ENCODE measurements around the gene IDS.
"Not testable (repeated sequence)": the region's sequence is repeated elsewhere in the genome, so short reads cannot be mapped to it uniquely, and the experiment has no call there.

IDS gene

DNA sequence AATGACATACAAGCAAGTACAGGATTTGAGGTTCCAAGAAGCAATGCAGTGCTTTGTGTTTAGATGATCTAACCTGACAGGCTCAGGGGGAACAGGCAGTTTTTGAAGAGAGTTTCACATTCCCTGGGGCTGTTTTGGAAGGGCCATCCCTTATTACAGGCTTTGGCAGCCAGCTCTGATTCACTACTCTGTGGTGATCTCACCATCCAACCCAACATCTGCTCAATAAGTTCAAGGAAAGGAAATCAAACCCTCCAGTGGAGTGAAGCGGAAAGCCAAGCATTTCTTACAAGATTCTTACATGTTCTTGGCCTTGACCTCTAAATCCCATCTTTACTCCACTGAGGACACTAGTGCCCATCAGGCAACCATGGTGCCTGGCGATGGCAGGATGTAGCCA is 7.5 kb downstream of the IDS start:
- DNase-seq, result peak; percentile 38

GRCh38 chrX:149497054-149497453 is 8.1 kb downstream of the IDS start:
- DNase-seq, result no peak

- DNase-seq, result peak; percentile 64
Observed at GRCh38 chrX:149495573-149496071, 9.5 kb downstream of the IDS start.

DNA sequence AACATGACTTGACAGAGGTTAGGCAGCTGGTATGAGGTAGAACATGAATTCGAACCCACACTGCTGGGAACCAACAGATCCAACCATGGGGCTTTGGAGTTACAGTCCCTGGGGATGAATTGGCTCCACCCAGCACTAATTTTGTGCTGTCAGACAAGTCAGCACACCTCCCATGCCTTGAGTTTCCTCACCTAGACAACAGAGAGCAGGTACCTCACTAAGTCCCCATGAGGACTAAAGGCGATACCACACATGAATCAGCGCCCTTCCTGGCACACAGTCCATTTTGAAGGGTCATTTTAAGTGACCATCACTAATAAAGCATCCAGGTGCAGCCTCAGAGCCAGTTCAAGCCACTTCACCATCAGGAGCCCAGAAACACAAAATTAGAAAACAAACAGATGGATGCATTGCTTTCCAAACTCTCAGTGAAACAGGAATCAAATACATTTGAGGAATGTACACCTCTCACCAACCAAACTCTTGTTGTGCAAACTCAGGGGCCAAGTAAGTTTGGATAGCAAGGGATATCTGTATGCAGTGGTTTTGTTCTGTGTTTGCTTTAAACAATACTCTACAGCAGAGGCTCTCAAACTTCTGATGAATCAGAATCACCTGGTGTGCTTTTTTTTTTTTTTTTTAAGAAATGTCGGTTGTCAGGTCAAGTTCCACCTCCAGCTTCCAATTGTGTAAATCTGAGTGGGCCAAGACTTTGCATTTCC is 10.1 kb downstream of the IDS start:
- no peak for DNase-seq

- no peak for DNase-seq
Observed at GRCh38 chrX:149493567-149494562, 11.2 kb downstream of the IDS start.

- DNase-seq, result no peak
Observed at GRCh38 chrX:149491812-149492211, 13.3 kb downstream of the IDS start.

DNA sequence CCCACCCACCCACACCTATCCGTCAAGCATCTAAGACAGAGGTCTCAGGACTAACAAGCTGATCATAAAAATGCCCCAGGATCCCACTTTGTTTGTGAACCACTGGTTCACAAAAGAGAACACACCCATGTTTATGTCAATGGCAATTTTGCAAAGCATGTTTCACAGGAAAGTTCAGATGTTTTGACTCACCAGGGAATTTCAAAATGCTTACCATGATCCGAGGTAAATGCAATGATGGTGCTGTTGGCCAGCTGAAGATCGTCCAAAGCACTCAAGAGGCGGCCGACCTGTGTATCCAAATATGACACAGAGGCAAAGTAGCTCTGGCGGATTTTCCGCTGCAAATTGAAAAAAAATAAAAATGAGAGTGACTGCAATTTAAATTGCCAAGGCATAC is 15.0 kb downstream of the IDS start:
- DNase-seq, result no peak

GRCh38 chrX:149488411-149489052 is 16.6 kb downstream of the IDS start:
- DNase-seq, result not testable (repeated sequence)

GRCh38 chrX:149488008-149488407 is 17.1 kb downstream of the IDS start:
- not testable (repeated sequence) for DNase-seq

GRCh38 chrX:149487292-149487691 is 17.8 kb downstream of the IDS start:
- DNase-seq, result no peak

DNA sequence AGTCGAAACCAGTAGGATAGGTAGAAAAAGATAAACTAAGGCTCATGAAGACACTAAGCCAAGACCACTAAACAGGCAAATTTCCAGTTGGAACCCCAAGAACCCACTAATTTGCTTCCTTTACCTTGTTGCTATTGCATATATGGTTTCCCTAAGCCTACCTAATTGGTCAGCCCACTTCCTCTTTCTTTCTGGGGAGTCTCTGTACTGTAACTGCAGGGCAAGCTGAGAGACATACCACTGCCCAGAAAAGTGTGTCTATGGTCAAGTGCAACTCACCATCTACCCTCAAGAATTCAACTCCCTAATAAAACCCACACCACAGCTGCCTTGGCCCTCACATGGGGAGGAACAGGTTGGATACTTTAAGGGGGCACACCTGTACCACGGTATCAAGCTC is 28.6 kb downstream of the IDS start:
- no peak for DNase-seq

- no peak for DNase-seq
Observed at GRCh38 chrX:149473966-149474365, 31.1 kb downstream of the IDS start.

DNA sequence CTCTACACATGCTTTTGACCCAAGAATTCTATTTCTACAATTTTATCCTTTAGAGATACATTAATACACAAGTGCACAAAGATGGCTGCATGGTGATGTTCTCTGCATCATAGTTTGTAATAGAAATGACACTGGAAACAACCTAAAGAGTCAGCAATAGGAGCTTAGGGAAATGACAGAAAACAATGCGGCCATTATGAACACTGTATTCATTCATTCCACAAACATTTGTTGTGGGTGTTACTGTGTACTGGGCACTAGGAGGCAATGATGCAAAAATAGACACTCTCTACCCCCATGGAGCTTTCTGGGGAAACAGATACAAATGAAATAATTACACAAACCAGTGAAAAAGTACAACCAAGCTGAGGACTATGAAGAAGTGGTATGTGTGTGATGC is 32.0 kb downstream of the IDS start:
- DNase-seq, result no peak

DNA sequence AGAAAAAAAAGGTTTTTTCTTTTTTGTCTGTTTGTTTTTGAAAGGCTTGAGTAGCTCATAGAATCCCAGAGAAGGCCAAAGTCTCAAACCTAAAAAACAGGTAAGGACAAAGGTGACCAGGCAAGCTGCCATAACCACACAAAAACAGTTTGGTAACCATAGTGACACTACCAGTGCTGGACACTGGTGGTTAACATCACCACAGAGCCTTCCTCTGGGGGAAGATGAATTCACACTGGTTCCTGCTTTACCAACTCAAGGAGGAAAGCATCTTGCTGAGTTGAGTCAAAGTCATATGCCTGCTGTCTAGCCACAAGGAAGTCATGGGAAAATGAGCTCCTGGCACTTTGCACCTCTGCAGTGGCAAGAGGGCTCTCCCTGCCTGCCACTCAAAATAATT is 32.5 kb downstream of the IDS start:
- no peak for DNase-seq

DNA sequence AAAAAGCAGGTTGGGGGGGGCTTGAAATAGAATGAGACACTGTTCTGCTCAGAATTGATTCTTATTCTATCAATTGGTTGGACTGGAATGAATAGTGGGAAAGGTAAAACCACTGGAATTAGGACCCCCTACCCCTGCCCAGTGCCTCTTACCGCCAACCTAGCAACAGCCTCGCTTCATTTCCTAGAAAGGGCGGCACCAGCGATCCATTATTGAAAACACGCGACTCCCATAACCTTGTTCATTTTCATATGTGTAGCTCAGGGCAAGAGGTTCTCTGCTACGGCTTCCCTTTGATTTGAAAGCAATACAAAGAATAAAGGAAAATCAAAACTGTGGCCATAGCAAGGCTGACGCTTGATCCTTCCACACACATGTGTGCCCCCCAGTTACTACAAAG is 33.7 kb downstream of the IDS start:
- DNase-seq, result no peak

DNA sequence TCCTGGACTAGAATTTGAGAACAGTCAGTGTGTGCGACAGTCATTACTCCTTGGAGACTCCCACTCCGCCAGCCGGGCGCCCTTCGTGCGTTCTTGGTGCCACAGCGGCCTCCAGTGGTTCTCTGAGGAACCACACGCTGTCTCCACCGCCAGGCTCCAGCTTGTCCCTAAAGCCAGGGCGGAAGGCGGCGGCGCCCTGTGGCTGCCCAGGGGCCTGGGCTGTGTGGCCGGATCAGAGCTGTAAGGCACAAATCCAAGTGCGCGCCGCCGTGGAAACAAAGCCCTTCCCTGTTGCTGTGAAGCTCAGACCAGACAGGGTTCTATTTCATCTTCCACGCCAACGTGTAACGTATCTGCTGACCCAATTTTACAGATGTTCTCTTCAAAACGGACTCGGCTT is 34.2 kb downstream of the IDS start:
- peak; percentile 91 for DNase-seq

GRCh38 chrX:149469406-149469805 is 35.7 kb downstream of the IDS start:
- DNase-seq, result no peak

- no peak for DNase-seq
Observed at GRCh38 chrX:149467920-149468319, 37.2 kb downstream of the IDS start.

- no peak for DNase-seq
Observed at GRCh38 chrX:149467461-149467860, 37.6 kb downstream of the IDS start.

GRCh38 chrX:149462849-149463248 is 42.3 kb downstream of the IDS start:
- DNase-seq, result no peak

GRCh38 chrX:149461746-149462145 is 43.4 kb downstream of the IDS start:
- no peak for DNase-seq

DNA sequence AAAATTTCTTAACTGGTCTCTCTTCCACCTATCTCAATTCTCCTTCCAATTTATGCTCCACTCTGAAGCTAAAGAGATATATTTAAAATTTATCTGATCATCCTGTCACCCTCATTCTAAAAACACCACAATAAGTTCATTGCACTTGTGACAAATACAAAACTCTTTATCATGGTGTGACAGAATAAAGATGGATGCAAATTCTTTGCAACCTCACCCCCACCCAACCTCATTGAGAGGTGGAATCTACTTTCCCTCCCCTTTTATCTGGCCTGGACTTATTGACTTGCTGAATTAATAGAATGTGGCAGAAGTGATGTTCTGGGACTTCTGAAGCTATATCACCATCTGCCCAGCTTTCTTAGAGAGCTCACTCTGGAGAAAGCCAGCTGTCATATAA is 46.5 kb downstream of the IDS start:
- no peak for DNase-seq

GRCh38 chrX:149456476-149457245 is 48.4 kb downstream of the IDS start:
- DNase-seq, result no peak
